HG03520 (cell line): Measurements from ENCODE around the gene CCDC182.

Source experiments
- ATAC-seq: cut with Tn5 transposase; IDR thresholded peaks from one replicate; pipeline ENCODE4 v1.9.1; 2021; ENCODE audit warnings: mild to moderate bottlenecking, moderate library complexity; ENCODE audit not compliant: unreplicated experiment

CCDC182 gene

GRCh38 chr17:57757735-57758134, 12.6 kb upstream of the CCDC182 start:
- ATAC-seq = no peak

GRCh38 chr17:57756951-57757350, 11.9 kb upstream of the CCDC182 start:
- no peak for ATAC-seq

- ATAC-seq = no peak
Measured at GRCh38 chr17:57755480-57756070, 10.5 kb upstream of the CCDC182 start.

- no peak for ATAC-seq
Measured at GRCh38 chr17:57752031-57752905, 7.2 kb upstream of the CCDC182 start.

- ATAC-seq = no peak
Measured at GRCh38 chr17:57751348-57751971, 6.4 kb upstream of the CCDC182 start.

- no peak for ATAC-seq
Measured at GRCh38 chr17:57750895-57751294, 5.8 kb upstream of the CCDC182 start.

GRCh38 chr17:57750109-57750871, 5.2 kb upstream of the CCDC182 start:
- ATAC-seq = no peak

- no peak for ATAC-seq
Measured at GRCh38 chr17:57749701-57750100, 4.6 kb upstream of the CCDC182 start.

GRCh38 chr17:57747221-57748017, 2.3 kb upstream of the CCDC182 start:
- no peak for ATAC-seq

- ATAC-seq = no peak
Measured at GRCh38 chr17:57746221-57746620, 1.1 kb upstream of the CCDC182 start.

GRCh38 chr17:57744195-57745170, 616 bp downstream of the CCDC182 start:
- ATAC-seq = no peak

- no peak for ATAC-seq
Measured at GRCh38 chr17:57740235-57740528, 4.9 kb downstream of the CCDC182 start.

- no peak for ATAC-seq
Measured at GRCh38 chr17:57739402-57740234, 5.5 kb downstream of the CCDC182 start.

- no peak for ATAC-seq
Measured at GRCh38 chr17:57737450-57737849, 7.6 kb downstream of the CCDC182 start.

GRCh38 chr17:57735707-57736106, 9.4 kb downstream of the CCDC182 start:
- ATAC-seq = no peak

GRCh38 chr17:57735230-57735629, 9.9 kb downstream of the CCDC182 start:
- ATAC-seq = no peak

- ATAC-seq = no peak
Measured at GRCh38 chr17:57733085-57733484, 12.0 kb downstream of the CCDC182 start.

- ATAC-seq = no peak
Measured at GRCh38 chr17:57732062-57732461, 13.0 kb downstream of the CCDC182 start.
